ENCODE results near the gene NTHL1. TPM values are rescaled to one million over a fixed set of nuclear protein-coding genes. Genes with fewer than 3 reads are reported as not detected.

NTHL1 gene
- total and polyA plus RNA-seq, 2 of the 13 experiments (the other 11 are each of a cell fraction or from before 2014, with no cell fraction given): 47.5 to 64.9 TPM

DNA sequence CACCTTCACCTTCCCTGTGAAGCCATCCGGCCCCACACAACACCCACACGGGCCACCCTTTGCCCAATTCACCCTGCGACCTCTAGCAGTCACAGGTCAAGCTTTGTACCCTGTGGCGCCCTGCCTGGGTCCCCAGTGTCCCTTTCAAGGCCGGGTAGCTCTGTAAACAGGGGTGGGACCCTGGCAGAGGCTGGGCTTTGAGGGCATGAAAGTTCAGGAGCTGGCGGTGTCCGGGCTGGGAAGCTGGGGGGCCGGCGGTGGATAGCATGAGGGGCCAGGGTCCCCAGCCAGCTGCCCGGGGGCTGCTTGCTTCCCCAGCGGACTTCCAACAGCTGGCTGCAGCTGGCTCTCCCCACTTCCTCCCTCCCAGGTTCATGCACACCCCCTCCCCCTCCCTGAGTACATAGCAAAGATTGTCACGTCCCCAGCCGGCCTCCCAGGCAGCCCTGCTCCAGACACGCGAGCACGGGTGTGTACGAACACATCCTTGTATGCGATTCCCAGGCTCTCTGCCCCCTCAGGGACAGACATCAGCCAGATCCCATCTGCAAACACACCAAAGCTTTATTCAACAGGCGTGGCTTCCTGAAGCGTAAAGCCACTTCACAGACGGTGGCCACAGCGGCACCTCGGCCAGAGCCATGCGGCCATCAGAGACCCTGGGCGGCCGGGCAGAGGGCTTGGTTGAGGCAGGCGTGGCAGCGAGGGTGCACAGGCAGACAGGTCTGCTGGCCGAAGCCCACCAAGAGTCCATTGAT lies 8.2 kb downstream of the NTHL1 start (continued):
- TF ChIP-seq, protein P1, sequence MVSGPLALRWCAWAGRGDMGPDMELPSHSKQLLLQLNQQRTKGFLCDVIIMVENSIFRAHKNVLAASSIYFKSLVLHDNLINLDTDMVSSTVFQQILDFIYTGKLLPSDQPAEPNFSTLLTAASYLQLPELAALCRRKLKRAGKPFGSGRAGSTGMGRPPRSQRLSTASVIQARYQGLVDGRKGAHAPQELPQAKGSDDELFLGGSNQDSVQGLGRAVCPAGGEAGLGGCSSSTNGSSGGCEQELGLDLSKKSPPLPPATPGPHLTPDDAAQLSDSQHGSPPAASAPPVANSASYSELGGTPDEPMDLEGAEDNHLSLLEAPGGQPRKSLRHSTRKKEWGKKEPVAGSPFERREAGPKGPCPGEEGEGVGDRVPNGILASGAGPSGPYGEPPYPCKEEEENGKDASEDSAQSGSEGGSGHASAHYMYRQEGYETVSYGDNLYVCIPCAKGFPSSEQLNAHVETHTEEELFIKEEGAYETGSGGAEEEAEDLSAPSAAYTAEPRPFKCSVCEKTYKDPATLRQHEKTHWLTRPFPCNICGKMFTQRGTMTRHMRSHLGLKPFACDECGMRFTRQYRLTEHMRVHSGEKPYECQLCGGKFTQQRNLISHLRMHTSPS (CRISPR knock-in tag; IDR thresholded peaks at IDR 0.05; ENCODE audit: low read depth): peak; percentile 99
- no peak for TF ChIP-seq SRSF9 (IDR thresholded peaks at IDR 0.05; ENCODE audit: borderline replicate concordance, insufficient read depth, low read depth, low read length, poor library complexity, severe bottlenecking)
- TF ChIP-seq RAD21 (CRISPR knock-in tag; IDR thresholded peaks at IDR 0.05): 0 out of 2 replicates have a peak, but pooled peaks have one; percentile 11
- TF ChIP-seq, protein P2, sequence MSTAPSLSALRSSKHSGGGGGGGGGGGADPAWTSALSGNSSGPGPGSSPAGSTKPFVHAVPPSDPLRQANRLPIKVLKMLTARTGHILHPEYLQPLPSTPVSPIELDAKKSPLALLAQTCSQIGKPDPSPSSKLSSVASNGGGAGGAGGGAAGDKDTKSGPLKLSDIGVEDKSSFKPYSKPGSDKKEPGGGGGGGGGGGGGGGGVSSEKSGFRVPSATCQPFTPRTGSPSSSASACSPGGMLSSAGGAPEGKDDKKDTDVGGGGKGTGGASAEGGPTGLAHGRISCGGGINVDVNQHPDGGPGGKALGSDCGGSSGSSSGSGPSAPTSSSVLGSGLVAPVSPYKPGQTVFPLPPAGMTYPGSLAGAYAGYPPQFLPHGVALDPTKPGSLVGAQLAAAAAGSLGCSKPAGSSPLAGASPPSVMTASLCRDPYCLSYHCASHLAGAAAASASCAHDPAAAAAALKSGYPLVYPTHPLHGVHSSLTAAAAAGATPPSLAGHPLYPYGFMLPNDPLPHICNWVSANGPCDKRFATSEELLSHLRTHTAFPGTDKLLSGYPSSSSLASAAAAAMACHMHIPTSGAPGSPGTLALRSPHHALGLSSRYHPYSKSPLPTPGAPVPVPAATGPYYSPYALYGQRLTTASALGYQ (CRISPR knock-in tag; IDR thresholded peaks at IDR 0.05): peak; percentile 50; the same call in 1 of the 2 replicates
- TF ChIP-seq SMAD1 (CRISPR knock-in tag; IDR thresholded peaks at IDR 0.05; ENCODE audit: borderline replicate concordance, low read depth): 0 out of 2 replicates have a peak, but pooled peaks have one; percentile 64
- TF ChIP-seq, protein P3, sequence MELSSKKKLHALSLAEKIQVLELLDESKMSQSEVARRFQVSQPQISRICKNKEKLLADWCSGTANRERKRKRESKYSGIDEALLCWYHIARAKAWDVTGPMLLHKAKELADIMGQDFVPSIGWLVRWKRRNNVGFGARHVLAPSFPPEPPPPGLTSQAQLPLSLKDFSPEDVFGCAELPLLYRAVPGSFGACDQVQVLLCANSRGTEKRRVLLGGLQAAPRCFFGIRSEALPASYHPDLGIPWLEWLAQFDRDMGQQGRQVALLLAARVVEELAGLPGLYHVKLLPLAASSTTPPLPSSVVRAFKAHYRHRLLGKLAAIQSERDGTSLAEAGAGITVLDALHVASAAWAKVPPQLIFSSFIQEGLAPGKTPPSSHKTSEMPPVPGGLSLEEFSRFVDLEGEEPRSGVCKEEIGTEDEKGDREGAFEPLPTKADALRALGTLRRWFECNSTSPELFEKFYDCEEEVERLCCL (CRISPR knock-in tag; IDR thresholded peaks at IDR 0.05; ENCODE audit: borderline replicate concordance): peak; percentile 83; the same call in 1 of the 2 replicates
- TF ChIP-seq ZNF629 (CRISPR knock-in tag; conservative IDR thresholded peaks at IDR 0.05): no peak
- TF ChIP-seq ZNF614 (CRISPR knock-in tag; IDR thresholded peaks at IDR 0.05; ENCODE audit: borderline replicate concordance): peak; percentile 39; the same call in 1 of the 2 replicates
- TF ChIP-seq HDAC2 (CRISPR knock-in tag; IDR thresholded peaks at IDR 0.05): peak; percentile 62; the same call in 1 of the 2 replicates
- TF ChIP-seq, protein P4, sequence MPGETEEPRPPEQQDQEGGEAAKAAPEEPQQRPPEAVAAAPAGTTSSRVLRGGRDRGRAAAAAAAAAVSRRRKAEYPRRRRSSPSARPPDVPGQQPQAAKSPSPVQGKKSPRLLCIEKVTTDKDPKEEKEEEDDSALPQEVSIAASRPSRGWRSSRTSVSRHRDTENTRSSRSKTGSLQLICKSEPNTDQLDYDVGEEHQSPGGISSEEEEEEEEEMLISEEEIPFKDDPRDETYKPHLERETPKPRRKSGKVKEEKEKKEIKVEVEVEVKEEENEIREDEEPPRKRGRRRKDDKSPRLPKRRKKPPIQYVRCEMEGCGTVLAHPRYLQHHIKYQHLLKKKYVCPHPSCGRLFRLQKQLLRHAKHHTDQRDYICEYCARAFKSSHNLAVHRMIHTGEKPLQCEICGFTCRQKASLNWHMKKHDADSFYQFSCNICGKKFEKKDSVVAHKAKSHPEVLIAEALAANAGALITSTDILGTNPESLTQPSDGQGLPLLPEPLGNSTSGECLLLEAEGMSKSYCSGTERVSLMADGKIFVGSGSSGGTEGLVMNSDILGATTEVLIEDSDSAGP (CRISPR knock-in tag; IDR thresholded peaks at IDR 0.05; ENCODE audit: borderline replicate concordance): peak; percentile 47
- TF ChIP-seq, protein P5, sequence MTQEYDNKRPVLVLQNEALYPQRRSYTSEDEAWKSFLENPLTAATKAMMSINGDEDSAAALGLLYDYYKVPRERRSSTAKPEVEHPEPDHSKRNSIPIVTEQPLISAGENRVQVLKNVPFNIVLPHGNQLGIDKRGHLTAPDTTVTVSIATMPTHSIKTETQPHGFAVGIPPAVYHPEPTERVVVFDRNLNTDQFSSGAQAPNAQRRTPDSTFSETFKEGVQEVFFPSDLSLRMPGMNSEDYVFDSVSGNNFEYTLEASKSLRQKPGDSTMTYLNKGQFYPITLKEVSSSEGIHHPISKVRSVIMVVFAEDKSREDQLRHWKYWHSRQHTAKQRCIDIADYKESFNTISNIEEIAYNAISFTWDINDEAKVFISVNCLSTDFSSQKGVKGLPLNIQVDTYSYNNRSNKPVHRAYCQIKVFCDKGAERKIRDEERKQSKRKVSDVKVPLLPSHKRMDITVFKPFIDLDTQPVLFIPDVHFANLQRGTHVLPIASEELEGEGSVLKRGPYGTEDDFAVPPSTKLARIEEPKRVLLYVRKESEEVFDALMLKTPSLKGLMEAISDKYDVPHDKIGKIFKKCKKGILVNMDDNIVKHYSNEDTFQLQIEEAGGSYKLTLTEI (CRISPR knock-in tag; conservative IDR thresholded peaks at IDR 0.05): no peak
- no peak for TF ChIP-seq NFYC (CRISPR knock-in tag; IDR thresholded peaks at IDR 0.05)
- TF ChIP-seq ZNF605 (CRISPR knock-in tag; IDR thresholded peaks at IDR 0.05): peak; percentile 57; the same call in 1 of the 2 replicates
- TF ChIP-seq, protein P6, sequence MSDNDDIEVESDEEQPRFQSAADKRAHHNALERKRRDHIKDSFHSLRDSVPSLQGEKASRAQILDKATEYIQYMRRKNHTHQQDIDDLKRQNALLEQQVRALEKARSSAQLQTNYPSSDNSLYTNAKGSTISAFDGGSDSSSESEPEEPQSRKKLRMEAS (IDR thresholded peaks at IDR 0.05): peak; percentile 80; the same call in 1 of the 2 replicates
- TF ChIP-seq ZNF674 (CRISPR knock-in tag; IDR thresholded peaks at IDR 0.05; ENCODE audit: low read depth): no peak
- TF ChIP-seq, protein P7, sequence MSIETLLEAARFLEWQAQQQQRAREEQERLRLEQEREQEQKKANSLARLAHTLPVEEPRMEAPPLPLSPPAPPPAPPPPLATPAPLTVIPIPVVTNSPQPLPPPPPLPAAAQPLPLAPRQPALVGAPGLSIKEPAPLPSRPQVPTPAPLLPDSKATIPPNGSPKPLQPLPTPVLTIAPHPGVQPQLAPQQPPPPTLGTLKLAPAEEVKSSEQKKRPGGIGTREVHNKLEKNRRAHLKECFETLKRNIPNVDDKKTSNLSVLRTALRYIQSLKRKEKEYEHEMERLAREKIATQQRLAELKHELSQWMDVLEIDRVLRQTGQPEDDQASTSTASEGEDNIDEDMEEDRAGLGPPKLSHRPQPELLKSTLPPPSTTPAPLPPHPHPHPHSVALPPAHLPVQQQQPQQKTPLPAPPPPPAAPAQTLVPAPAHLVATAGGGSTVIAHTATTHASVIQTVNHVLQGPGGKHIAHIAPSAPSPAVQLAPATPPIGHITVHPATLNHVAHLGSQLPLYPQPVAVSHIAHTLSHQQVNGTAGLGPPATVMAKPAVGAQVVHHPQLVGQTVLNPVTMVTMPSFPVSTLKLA (IDR thresholded peaks at IDR 0.05): peak; percentile 48; the same call in 1 of the 2 replicates
